NB4 (cell line): ENCODE data around the gene FBXO48.

ENCODE experiments used
- MYC ChIP-seq: IDR thresholded peaks from 2 replicates; pipeline ENCODE4 v1.6.1; 2011; ENCODE audit warnings: low read depth, low read length
- POLR2A ChIP-seq: IDR thresholded peaks from 2 replicates; pipeline ENCODE4 v1.6.1; 2011; ENCODE audit warnings: mild to moderate bottlenecking; ENCODE audit not compliant: insufficient read length; ENCODE audit errors: extremely low read depth
- TF ChIP-seq, protein P1 (sequence below): IDR thresholded peaks from one replicate; pipeline ENCODE4 v1.5.1; 2012; ENCODE audit warnings: low read depth, low read length
- TF ChIP-seq, protein P2 (sequence below): IDR thresholded peaks from 2 replicates; pipeline ENCODE4 v1.6.1; 2011; ENCODE audit warnings: low read depth, low read length

DNA sequence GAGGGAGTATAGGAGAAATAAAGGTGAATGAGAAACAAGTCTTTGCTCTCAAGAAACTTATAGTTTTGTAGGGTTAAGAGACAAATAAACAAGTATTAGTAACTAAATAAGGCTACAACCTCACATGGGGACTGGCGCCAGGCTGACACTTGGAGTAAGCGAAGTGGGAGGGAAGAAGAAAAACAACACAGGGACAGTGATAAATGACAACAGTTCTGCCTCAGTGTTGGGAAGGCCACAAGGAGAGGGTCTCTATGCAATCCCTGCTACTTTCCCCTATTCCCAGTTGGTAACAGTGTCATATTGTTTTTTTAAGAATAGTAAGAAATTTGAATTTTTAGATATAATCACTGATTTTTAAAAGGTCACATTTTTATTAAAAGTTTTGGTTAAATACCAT, 4.3 kb upstream of the FBXO48 start:
- TF ChIP-seq, protein P1, sequence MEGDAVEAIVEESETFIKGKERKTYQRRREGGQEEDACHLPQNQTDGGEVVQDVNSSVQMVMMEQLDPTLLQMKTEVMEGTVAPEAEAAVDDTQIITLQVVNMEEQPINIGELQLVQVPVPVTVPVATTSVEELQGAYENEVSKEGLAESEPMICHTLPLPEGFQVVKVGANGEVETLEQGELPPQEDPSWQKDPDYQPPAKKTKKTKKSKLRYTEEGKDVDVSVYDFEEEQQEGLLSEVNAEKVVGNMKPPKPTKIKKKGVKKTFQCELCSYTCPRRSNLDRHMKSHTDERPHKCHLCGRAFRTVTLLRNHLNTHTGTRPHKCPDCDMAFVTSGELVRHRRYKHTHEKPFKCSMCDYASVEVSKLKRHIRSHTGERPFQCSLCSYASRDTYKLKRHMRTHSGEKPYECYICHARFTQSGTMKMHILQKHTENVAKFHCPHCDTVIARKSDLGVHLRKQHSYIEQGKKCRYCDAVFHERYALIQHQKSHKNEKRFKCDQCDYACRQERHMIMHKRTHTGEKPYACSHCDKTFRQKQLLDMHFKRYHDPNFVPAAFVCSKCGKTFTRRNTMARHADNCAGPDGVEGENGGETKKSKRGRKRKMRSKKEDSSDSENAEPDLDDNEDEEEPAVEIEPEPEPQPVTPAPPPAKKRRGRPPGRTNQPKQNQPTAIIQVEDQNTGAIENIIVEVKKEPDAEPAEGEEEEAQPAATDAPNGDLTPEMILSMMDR, result no peak
- TF ChIP-seq POLR2A, result no peak
- TF ChIP-seq, protein P2, sequence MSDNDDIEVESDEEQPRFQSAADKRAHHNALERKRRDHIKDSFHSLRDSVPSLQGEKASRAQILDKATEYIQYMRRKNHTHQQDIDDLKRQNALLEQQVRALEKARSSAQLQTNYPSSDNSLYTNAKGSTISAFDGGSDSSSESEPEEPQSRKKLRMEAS, result no peak
- TF ChIP-seq MYC, result no peak
